Measurements from ENCODE around the gene GRID2.
"Not testable (repeated sequence)": the region's sequence is repeated elsewhere in the genome, so short reads cannot be mapped to it uniquely, and the experiment has no call there.

GRID2 gene

GRCh38 chr4:92305148-92305877, 1.5 kb downstream of the GRID2 start:
- no peak for DNase-seq (ENCODE audit: low read depth in 3 of 3)

- no peak for DNase-seq (ENCODE audit: low read depth in 3 of 3)
Observed at GRCh38 chr4:92305878-92306520, 2.2 kb downstream of the GRID2 start.

DNA sequence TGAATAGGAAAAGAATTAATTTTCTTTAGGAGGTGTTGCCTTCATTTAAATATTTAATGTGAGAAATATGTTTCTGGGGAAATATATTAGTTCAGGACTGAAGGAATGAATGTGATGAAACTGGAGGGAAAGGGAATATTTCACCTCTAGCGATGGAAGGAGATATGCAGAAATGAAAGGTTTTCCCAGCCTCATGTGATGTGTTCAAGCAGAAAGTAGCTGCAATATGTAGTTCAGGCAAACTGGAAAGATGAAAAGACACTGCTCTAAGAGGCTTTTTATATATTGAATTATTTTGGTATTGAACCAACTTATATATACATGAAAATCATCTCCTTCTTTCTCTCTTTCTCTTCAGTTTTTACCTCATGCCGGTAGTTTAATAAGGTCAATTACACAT, 3.4 kb downstream of the GRID2 start:
- no peak for DNase-seq (ENCODE audit: low read depth in 3 of 3)

DNA sequence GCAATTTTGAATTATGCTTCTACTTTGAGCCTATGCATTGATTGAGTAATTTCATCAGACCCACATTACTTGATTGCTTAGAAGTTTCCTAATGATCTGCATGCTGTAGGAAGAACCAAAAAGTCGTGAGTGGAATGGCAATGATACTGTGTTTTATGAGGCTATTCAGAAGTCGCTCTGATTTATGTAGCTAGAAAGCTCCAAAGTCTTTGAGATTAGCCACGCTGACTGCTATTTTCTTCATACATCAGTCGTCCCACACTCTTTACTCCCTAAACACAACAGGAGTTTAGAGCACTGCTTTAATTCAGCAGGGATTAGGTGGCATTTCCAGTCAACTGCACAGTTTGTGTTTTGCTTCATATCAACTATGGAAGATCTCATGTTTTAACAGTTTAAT, 4.1 kb downstream of the GRID2 start:
- DNase-seq (ENCODE audit: low read depth in 3 of 3), result no peak

DNA sequence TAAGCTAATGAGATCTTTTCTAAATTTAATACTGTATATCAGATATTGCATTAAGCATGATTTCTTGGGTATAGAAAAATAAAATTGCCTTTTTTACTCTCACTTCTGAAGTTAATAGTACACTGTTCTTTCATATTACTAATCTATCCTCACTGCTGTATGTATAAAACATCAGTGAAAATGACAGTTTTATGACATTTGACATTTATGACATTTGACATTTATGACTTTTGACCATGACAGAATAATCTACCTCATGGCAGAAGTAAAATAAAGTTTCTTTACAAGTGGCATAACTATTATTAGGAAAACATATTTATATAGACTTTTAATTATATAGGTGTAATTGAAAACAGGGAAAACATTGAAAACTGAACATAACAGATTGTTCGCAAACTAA, 13.3 kb downstream of the GRID2 start:
- no peak for DNase-seq (ENCODE audit: low read depth in 3 of 3)

DNA sequence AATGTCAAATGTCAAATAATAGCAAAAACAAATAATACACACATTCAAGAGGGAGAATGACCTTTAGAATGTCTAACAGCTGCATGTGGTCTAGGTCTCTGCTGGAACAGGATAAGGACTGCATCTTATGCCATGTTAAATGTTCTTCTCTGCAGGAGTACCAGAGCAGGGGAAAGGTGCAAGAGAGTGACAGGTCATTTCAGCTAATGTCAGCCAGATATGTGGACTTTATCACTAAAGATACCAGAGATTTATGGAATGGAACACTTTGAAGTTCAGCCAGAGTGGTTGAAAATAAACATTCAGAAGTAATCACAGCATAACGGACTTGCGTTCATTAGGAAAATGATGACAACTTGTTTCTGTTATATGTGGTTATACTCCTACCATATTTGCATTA, 24.3 kb downstream of the GRID2 start:
- DNase-seq (ENCODE audit: low read depth in 3 of 3), result no peak

DNA sequence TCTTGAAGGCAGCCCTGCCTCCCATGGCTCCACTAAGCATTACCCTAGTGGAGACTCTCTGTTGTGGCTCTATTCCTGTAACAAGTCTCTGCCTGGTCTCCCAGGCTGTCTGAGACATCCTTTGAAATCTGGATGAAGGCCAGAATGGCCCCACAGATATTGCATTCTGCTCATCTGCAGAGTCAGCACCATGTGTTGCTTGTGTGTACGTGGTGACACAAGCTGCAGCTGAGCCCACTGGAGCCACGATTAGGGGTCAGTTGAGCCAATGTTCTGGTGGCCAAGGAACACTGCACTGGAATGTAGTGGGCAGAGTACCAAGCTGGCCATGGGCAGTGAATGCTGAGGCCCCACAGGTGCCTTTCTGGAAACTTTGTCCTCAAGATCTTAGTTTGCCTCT, 29.2 kb downstream of the GRID2 start:
- DNase-seq (ENCODE audit: low read depth in 3 of 3), result no peak

GRCh38 chr4:92334716-92335350, 31.1 kb downstream of the GRID2 start:
- no peak for DNase-seq (ENCODE audit: low read depth in 3 of 3)

DNA sequence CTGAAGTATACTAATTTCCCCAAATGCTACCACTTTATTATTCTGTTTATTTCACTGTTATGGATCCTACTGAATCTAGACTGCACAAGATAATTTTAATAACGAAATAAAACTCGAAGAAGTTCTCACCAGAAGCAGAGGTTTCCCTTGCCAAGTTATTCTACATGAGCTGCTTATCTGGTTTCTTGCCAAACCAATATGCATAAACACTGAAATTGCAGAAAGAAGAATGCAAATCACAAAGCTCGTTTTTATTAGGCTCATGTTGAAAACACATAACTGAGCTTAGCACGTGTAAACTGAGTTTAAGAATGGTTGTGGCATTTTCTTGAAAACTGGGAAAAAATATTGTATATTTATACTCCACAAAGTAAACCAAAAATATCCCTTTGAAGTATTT, 35.9 kb downstream of the GRID2 start:
- DNase-seq (ENCODE audit: low read depth in 3 of 3), result no peak

DNA sequence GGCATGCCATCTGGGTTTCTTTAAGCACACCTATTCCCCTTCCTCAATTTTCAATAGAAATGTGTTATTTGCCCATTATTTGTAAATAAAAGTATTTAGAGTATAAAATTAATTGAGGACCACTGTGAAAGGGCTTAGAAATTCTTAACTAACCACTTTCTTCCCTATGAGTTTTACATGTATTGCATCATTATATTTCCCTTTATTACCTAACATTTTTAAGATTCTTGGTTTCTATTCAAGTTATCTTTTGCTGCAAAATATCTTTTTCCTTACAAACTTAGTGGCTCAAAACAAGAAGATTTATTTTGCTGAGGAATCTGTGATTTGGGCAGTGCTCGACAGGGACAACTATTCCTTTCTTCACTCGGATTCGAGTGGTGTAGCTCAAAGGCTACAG, 40.5 kb downstream of the GRID2 start:
- DNase-seq (ENCODE audit: low read depth in 3 of 3), result no peak

- DNase-seq (ENCODE audit: low read depth in 3 of 3), result no peak
Observed at GRCh38 chr4:92346289-92346688, 42.5 kb downstream of the GRID2 start.

DNA sequence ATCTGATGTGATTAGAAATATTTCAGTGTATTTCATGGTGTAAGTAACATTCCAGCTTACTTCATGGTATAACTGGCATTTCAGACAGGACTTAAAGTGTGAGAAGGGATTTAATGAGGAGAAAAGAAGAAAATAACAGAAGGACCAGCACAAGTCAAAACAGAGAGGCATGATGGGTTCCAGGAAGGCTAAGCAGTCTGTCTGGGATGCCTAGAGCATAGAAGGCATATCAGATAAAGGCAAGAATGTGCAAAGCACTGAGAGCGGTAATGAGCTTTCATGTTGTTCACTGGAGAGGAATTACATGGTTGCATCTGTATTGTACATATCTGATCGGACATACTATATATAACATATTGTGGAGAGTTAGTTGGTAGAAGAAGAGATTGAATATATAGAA, 54.2 kb downstream of the GRID2 start:
- no peak for DNase-seq (ENCODE audit: low read depth in 3 of 3)

GRCh38 chr4:92359491-92359890, 55.7 kb downstream of the GRID2 start:
- DNase-seq (ENCODE audit: low read depth in 3 of 3), result no peak

DNA sequence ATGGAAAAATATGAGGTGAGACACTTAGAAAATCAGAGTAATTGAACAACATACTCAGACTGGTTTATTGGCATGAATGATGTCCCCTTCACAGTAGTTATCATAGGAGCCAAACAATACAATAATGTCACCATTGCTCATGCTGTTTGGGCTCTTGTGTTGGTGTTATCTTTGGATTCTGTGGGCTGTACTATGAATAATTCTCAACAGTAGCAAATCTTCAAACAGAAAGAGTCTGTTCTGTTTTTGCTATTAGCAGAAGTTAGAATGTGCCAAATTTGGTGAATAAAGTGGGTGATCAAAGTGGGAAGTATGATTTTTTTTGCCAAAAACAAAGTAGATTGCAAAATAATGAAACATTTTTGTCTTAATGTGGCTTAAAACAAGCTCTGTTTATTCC, 58.3 kb downstream of the GRID2 start:
- DNase-seq (ENCODE audit: low read depth in 3 of 3), result no peak

- DNase-seq (ENCODE audit: low read depth in 3 of 3), result no peak
Observed at GRCh38 chr4:92368653-92369052, 64.9 kb downstream of the GRID2 start.

GRCh38 chr4:92381616-92382015, 77.8 kb downstream of the GRID2 start:
- DNase-seq (ENCODE audit: low read depth in 3 of 3), result no peak

- no peak for DNase-seq (ENCODE audit: low read depth in 3 of 3)
Observed at GRCh38 chr4:92382128-92382527, 78.4 kb downstream of the GRID2 start.

GRCh38 chr4:92387459-92388069, 83.8 kb downstream of the GRID2 start:
- DNase-seq (ENCODE audit: low read depth in 3 of 3), result no peak

GRCh38 chr4:92399032-92399431, 95.3 kb downstream of the GRID2 start:
- no peak for DNase-seq (ENCODE audit: low read depth in 3 of 3)

DNA sequence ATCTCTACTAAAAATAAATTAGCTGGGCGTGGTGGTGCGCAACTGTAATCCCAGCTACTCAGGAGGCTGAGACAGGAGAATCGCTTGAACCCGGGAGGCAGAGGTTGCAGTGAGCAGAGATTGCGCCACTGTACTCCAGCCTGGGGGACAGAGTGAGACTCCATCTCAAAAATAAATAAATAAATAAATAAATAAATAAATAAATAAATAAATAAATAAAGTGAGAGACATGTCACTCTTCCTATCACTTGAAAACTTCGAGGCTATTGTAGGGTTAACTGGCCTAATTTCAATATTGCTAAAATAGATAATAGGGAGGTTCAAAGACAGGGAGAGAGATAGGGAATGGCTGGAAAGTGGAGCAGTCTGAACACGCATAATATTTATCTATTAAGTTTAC, 99.8 kb downstream of the GRID2 start:
- not testable (repeated sequence) for DNase-seq (ENCODE audit: low read depth in 3 of 3)

DNA sequence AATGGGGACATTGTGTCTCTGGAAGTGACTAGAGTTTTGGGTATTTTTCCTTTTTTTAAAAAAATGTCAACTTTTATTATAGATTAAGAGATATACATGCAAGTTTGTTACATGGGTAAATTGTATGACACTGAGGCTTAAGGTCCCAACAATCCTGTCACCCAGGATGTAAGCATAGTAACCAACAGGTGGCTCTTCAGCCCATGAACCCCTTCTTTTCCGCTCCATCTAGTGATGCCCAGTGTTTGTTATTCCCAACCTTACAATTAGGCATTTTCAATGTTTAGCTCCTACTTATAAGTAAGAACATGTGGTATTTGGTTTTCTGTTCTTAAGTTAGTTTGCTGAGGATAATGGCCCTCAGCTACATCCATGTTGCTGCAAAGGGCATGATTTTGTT, 102.7 kb downstream of the GRID2 start:
- no peak for DNase-seq (ENCODE audit: low read depth in 3 of 3)

DNA sequence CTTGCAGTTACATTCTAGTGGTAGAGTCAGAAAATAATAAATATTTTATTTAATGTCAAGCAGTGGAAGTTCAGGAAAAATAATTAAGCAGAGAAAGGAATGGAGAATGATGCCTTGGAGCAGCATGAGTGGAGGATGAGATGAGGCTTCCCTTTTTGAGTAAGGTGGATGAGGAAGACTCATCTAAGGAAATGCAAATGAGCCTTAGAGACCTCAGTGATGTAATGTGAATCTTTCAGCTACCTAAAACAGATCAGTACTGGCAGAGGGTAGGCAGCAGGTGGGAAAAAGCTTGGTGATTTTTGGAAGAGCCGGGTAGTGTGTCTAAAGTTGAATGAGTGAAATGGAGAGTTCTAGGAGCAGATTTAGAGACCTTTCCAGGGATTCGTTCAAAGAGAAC, 118.2 kb downstream of the GRID2 start:
- DNase-seq (ENCODE audit: low read depth in 3 of 3), result no peak

DNA sequence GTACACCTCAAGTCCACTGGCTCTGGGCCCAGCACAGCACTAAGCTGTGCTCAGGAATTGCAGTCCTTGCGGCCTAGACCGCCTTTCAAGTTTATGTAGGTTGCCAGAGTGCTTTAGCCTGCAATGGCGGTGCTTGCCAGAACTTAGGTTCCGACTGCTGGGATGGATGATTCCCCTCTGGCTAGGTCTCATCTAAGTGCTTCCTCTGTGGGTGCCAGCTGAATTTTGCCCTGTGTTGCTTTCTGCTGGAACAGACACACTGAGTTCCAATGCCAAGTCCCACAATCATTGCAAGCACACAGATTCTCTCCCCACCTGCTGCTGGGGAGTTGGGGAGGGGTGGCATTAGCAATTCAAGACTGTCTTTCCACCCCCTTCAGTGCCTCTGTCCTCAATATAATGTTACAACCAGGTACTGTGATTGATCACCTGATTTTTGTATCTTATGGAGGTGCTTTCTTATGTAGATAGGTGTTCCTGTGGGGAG, 129.5 kb downstream of the GRID2 start:
- DNase-seq (ENCODE audit: low read depth in 3 of 3), result no peak

Measured in stimulated activated CD4-positive, alpha-beta T cell treated with anti-CD3 and anti-CD28 coated beads, TNF-alpha, amount 100 ng/mL, for 24 hours (primary cell).